Measurements from ENCODE around the gene MVB12B. TPM values are rescaled to one million over a fixed set of nuclear protein-coding genes. Genes with fewer than 3 reads are reported as not detected.

Gene MVB12B
- total and polyA plus RNA-seq, 2 of the 8 experiments (the other 6 are each of a cell fraction or from before 2014, with no cell fraction given): 2.6 to 5.0 TPM

GRCh38 chr9:126304971-126305320 lies 21.7 kb upstream of the MVB12B start:
- Histone ChIP-seq H3K9ac (replicated peaks in 1 of 4; ENCODE audit: extremely low read depth in 1 of 4, low read depth in 3 of 4, low read length in 3 of 4) (no peak overlapping the region), H3K79me1 (ENCODE audit: low read depth, low read length) (no peaks in the 10 kb centered on the region), H3K14ac (ENCODE audit: insufficient read length) (no peak overlapping the region), H3K23me2 (ENCODE audit: low read depth, low read length) (0 out of 2 replicates have a peak, but pooled peaks cover 2% of the 10 kb centered on the region), H3K56ac (replicated peaks; ENCODE audit: insufficient read length, low read depth, low read length) (no peak overlapping the region), H3K4me1 (replicated peaks in 1 of 4; ENCODE audit: control insufficient read depth in 3 of 4, insufficient read depth in 4 of 4, low read length in 3 of 4) (peaks cover 0 to 3% (median 0%) of the 10 kb centered on the region in 4 experiments; a peak in 2 of 7 replicates), H3K79me2 (ENCODE audit: control insufficient read depth in 1 of 2, insufficient read depth in 2 of 2, low read length in 2 of 2) (no peaks in the 10 kb centered on the region), H3K4me3 (ENCODE audit: extremely low read depth in 1 of 4, insufficient read depth in 2 of 4, low read depth in 3 of 4, low read length in 4 of 4) (no peak overlapping the region), H3K23ac (ENCODE audit: insufficient read length) (no peak overlapping the region), H3K27me3 (replicated peaks in 1 of 4; ENCODE audit: control insufficient read depth in 3 of 4, extremely low read depth in 1 of 4, insufficient read depth in 3 of 4, low read length in 3 of 4) (no peaks in the 10 kb centered on the region), H2AK5ac (ENCODE audit: low read depth, low read length) (no peak overlapping the region), H4K8ac (ENCODE audit: extremely low read depth, insufficient read depth, low read length) (no peak overlapping the region), H3K4me2 (ENCODE audit: insufficient read depth in 1 of 2, low read depth in 2 of 2, low read length in 2 of 2) (no peak overlapping the region), H4K5ac (ENCODE audit: insufficient read length, low read depth, low read length) (no peak overlapping the region), H2BK12ac (ENCODE audit: low read depth, low read length) (no peak overlapping the region), H4K20me1 (replicated peaks in 1 of 2; ENCODE audit: control insufficient read depth in 1 of 2, insufficient read depth in 2 of 2, low read length in 2 of 2) (no peaks in the 10 kb centered on the region), H3K4ac (replicated peaks; ENCODE audit: insufficient read length, low read depth, low read length) (no peak overlapping the region), H2BK20ac (ENCODE audit: low read length) (no peak overlapping the region), H3K9me3 (ENCODE audit: insufficient read depth in 2 of 2, low read depth in 1 of 2, low read length in 1 of 2) (no peaks in the 10 kb centered on the region), H2AFZ (ENCODE audit: low read length) (no peak overlapping the region), H3K36me3 (ENCODE audit: control insufficient read depth in 2 of 4, insufficient read depth in 4 of 4, low read length in 3 of 4) (no peaks in the 10 kb centered on the region), H3K18ac (ENCODE audit: extremely low read depth, low read length) (no peak overlapping the region), H2BK15ac (ENCODE audit: low read length) (no peak overlapping the region), H3K27ac (ENCODE audit: low read depth, low read length) (no peak overlapping the region), H4K91ac (replicated peaks; ENCODE audit: insufficient read length, low read length) (no peak overlapping the region), H2BK5ac (ENCODE audit: low read depth, low read length) (no peak overlapping the region), H2BK120ac (replicated peaks; ENCODE audit: low read depth, low read length) (no peak overlapping the region)
- POLR2A ChIA-PET (ENCODE audit: partially characterized antibody): no interaction called here
- WGBS, 2 experiments (ENCODE audit: extremely low coverage in 1 of 2, insufficient coverage in 1 of 2, insufficient read length in 1 of 2, insufficient replicate concordance in 2 of 2, low coverage in 1 of 2, low lambda C conversion rate in 2 of 2, missing lambda C conversion rate in 1 of 2): 94% methylated on average over 7 of the region's 7 CpGs; no CpG with 5 or more reads in 1 of the 2 experiments
- FAIRE-seq: no peak
- no peak for DNase-seq (ENCODE audit: low read depth in 1 of 2, low spot score in 2 of 2)
- CTCF ChIA-PET (ENCODE audit: partially characterized antibody): interaction anchor here (1.4 to 11.5 kb wide), 3 partner anchors 12 to 92 kb away, joined by 3 to 108 read pairs (median 28); no protein-coding TSS in a partner anchor
- TF ChIP-seq RBBP5 (IDR thresholded peaks at IDR 0.05; ENCODE audit: borderline replicate concordance, low read depth, low read length) (no peak), EGR1 (IDR thresholded peaks at IDR 0.05; ENCODE audit: borderline replicate concordance, low read depth, low read length) (no peak), ZNF274 (IDR thresholded peaks at IDR 0.05; ENCODE audit: borderline replicate concordance, extremely low read depth, low read length) (no peak), EP300 (IDR thresholded peaks at IDR 0.05; ENCODE audit: borderline replicate concordance in 1 of 2, low read depth in 2 of 2, low read length in 2 of 2) (no peak), GABPA (IDR thresholded peaks at IDR 0.05; ENCODE audit: borderline replicate concordance, insufficient read depth, low read length) (no peak), KDM5A (IDR thresholded peaks at IDR 0.05; ENCODE audit: low read length) (no peak), CEBPB (IDR thresholded peaks at IDR 0.05; ENCODE audit: low read depth, low read length) (no peak), KDM4A (IDR thresholded peaks at IDR 0.05; ENCODE audit: low read depth, low read length, severe bottlenecking) (no peak), SIX5 (IDR thresholded peaks at IDR 0.05; ENCODE audit: low read depth, low read length) (no peak), MAX (IDR thresholded peaks at IDR 0.05) (no peak), POLR2A (IDR thresholded peaks at IDR 0.05; ENCODE audit: control extremely low read depth in 1 of 2, low read depth in 2 of 2, low read length in 2 of 2) (no peak), HDAC2 (IDR thresholded peaks at IDR 0.05; ENCODE audit: borderline replicate concordance in 1 of 2, low read depth in 2 of 2, low read length in 2 of 2) (no peak), RAD21 (IDR thresholded peaks at IDR 0.05 in 1 of 2, conservative IDR thresholded peaks at IDR 0.05 in 1 of 2; ENCODE audit: low read depth in 2 of 2, low read length in 2 of 2) (no peak)
